MM.1S (cell line): ENCODE data around the gene CEP72.

ENCODE experiments used
- DNase-seq: peaks from one replicate; pipeline ENCODE4 v3.0.0-alpha.2; 2015
- H2AFZ ChIP-seq: fragments of 300-600 bp; sonication (generic); 2 replicates; pipeline ENCODE4 v1.6.0; 2016; ENCODE audit warnings: antibody characterized with exemption, low read length
- H3F3A ChIP-seq: fragments of 300-600 bp; sonication (generic); 2 replicates; pipeline ENCODE4 v1.6.1; 2016; ENCODE audit warnings: mild to moderate bottlenecking, antibody characterized with exemption, low read length, moderate library complexity, mixed read lengths; ENCODE audit not compliant: insufficient read depth
- H3K27ac ChIP-seq: fragments of 300-600 bp; sonication (generic); 2 replicates; pipeline ENCODE4 v1.5.1; 2016; ENCODE audit warnings: mild to moderate bottlenecking, low read length
- H3K27me3 ChIP-seq: fragments of 300-600 bp; sonication (generic); replicated peaks from 2 replicates; pipeline ENCODE4 v1.6.0; 2016; ENCODE audit warnings: low read length; ENCODE audit not compliant: insufficient read depth
- H3K36me3 ChIP-seq: fragments of 300-600 bp; sonication (generic); replicated peaks from 2 replicates; pipeline ENCODE4 v1.6.1; 2016; ENCODE audit warnings: mild to moderate bottlenecking, low read length, mixed read lengths; ENCODE audit not compliant: insufficient read depth
- H3K4me1 ChIP-seq: fragments of 300-600 bp; sonication (generic); 2 replicates; pipeline ENCODE4 v1.6.1; 2016; ENCODE audit warnings: low read length, mixed read lengths
- H3K4me2 ChIP-seq: fragments of 300-600 bp; sonication (generic); 2 replicates; pipeline ENCODE4 v1.6.0; 2016; ENCODE audit warnings: low read depth, low read length
- H3K4me3 ChIP-seq: fragments of 300-600 bp; sonication (generic); 2 replicates; pipeline ENCODE4 v1.5.1; 2016; ENCODE audit warnings: low read length, mixed read lengths
- H3K79me2 ChIP-seq: fragments of 300-600 bp; sonication (generic); 2 replicates; pipeline ENCODE4 v1.6.1; 2016; ENCODE audit warnings: mixed run types, low read length, mixed read lengths
- H3K9ac ChIP-seq: fragments of 300-600 bp; sonication (generic); 2 replicates; pipeline ENCODE4 v1.6.1; 2016; ENCODE audit warnings: low read length, mixed read lengths
- H3K9me2 ChIP-seq: fragments of 300-600 bp; sonication (generic); replicated peaks from 2 replicates; pipeline ENCODE4 v1.6.1; 2016; ENCODE audit warnings: mild to moderate bottlenecking, low read length, mixed read lengths; ENCODE audit not compliant: insufficient read depth
- H3K9me3 ChIP-seq: fragments of 300-600 bp; sonication (generic); replicated peaks from 2 replicates; pipeline ENCODE4 v1.6.1; 2016; ENCODE audit warnings: mild to moderate bottlenecking, low read length, mixed read lengths; ENCODE audit not compliant: insufficient read depth
- H4K20me1 ChIP-seq: fragments of 300-600 bp; sonication (generic); 2 replicates; pipeline ENCODE4 v1.6.1; 2016; ENCODE audit warnings: mild to moderate bottlenecking, low read length, moderate library complexity, mixed read lengths; ENCODE audit not compliant: insufficient read depth
- EZH2 ChIP-seq: fragments of 300-600 bp; sonication (generic); optimal IDR thresholded peaks from 2 replicates; pipeline ENCODE3; 2017; ENCODE audit warnings: low read depth, mild to moderate bottlenecking, antibody characterized with exemption, low read length, mixed read lengths
- EZH2phosphoT487 ChIP-seq: fragments of 300-600 bp; sonication (generic); IDR thresholded peaks from 2 replicates; pipeline ENCODE4 v1.6.1; 2018; ENCODE audit warnings: antibody characterized with exemption, low read length
- TF ChIP-seq, protein P1 (sequence below): fragments of 300-600 bp; sonication (generic); IDR thresholded peaks from 2 replicates; pipeline ENCODE4 v1.5.1; 2016; ENCODE audit warnings: antibody characterized with exemption, low read length, mixed read lengths

CEP72 gene

DNA sequence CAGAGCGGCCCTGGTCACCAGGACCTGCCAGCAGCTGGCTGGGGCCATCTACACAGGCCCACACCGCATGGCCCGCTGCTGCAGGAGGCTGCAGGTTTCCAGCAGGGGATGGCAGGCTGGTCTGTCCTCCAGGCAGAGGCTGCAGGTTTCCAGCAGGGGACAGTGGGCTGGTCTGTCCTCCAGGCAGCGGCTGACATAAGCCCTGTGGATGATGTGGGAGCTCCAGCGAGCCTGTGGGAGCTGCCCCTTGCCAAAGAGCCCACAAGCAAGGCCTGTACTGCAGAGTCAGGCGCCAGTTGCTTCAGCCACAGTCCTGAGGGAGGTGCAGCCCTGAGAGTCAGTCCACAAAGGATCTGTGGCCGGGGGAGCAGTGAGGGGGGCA is 62.5 kb downstream of the CEP72 start:
- H2AFZ ChIP-seq = no peak overlapping the region
- no peak overlapping the region for H3K9ac ChIP-seq
- H3K4me2 ChIP-seq = no peak overlapping the region
- H3K27ac ChIP-seq = no peak overlapping the region
- no peaks in the 10 kb centered on the region for H3F3A ChIP-seq
- DNase-seq = no peak
- no peaks in the 10 kb centered on the region for H3K9me2 ChIP-seq
- no peaks in the 10 kb centered on the region for H3K36me3 ChIP-seq
- H3K79me2 ChIP-seq = no peaks in the 10 kb centered on the region
- no peaks in the 10 kb centered on the region for H3K27me3 ChIP-seq
- no peaks in the 10 kb centered on the region for H4K20me1 ChIP-seq
- TF ChIP-seq EZH2 = no peak
- no peak for TF ChIP-seq EZH2phosphoT487
- TF ChIP-seq, protein P1, sequence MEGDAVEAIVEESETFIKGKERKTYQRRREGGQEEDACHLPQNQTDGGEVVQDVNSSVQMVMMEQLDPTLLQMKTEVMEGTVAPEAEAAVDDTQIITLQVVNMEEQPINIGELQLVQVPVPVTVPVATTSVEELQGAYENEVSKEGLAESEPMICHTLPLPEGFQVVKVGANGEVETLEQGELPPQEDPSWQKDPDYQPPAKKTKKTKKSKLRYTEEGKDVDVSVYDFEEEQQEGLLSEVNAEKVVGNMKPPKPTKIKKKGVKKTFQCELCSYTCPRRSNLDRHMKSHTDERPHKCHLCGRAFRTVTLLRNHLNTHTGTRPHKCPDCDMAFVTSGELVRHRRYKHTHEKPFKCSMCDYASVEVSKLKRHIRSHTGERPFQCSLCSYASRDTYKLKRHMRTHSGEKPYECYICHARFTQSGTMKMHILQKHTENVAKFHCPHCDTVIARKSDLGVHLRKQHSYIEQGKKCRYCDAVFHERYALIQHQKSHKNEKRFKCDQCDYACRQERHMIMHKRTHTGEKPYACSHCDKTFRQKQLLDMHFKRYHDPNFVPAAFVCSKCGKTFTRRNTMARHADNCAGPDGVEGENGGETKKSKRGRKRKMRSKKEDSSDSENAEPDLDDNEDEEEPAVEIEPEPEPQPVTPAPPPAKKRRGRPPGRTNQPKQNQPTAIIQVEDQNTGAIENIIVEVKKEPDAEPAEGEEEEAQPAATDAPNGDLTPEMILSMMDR = no peak
- no peaks in the 10 kb centered on the region for H3K9me3 ChIP-seq
- no peaks in the 10 kb centered on the region for H3K4me1 ChIP-seq
- no peak overlapping the region for H3K4me3 ChIP-seq

DNA sequence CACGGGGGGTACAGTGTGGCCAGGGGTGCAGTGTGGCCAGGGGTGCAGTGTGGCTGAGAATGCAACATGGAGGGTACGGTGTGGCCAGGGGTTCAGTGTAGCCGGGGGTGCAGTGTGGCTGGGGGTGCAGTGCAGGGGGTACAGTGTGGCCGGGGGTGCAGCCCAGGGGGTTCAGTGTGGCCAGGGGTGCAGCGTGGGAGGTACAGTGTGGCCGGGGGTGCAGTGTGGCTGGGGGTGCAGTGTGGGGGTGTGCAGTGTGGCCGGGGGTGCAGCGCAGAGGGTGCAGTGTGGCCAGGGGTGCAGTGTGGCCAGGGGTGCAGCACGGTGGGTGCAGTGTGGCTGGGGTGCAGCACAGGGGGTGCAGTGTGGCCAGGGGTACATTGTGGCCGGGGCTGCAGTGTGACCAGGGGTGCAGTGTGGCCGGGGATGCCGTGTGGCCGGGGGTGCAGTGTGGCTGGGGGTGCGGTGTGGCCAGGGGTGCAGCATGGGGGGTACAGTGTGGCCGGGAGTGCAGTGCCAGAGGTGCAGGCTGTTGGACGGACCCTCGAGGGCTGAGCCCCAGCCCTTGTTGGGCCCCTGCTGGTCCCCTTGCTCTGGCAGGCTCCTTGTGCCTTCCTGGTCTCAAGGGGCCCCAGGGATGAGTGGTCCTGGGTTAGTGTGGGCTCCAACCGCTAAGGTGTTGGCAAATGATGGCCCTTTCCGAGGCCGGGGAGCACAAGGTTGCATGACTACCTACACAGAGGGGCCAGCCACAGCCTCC is 63.2 kb downstream of the CEP72 start:
- Histone ChIP-seq H3K4me1 (no peaks in the 10 kb centered on the region), H3K4me3 (no peak overlapping the region), H3K27ac (no peak overlapping the region), H3K79me2 (no peaks in the 10 kb centered on the region), H3K9me3 (no peaks in the 10 kb centered on the region), H3K9me2 (no peaks in the 10 kb centered on the region), H3K27me3 (no peaks in the 10 kb centered on the region), H3F3A (no peaks in the 10 kb centered on the region), H3K4me2 (no peak overlapping the region), H2AFZ (no peak overlapping the region), H3K36me3 (no peaks in the 10 kb centered on the region), H4K20me1 (no peaks in the 10 kb centered on the region), H3K9ac (no peak overlapping the region)
- no peak for TF ChIP-seq EZH2
- TF ChIP-seq EZH2phosphoT487 = no peak
- TF ChIP-seq, protein P1 = no peak
- no peak for DNase-seq

DNA sequence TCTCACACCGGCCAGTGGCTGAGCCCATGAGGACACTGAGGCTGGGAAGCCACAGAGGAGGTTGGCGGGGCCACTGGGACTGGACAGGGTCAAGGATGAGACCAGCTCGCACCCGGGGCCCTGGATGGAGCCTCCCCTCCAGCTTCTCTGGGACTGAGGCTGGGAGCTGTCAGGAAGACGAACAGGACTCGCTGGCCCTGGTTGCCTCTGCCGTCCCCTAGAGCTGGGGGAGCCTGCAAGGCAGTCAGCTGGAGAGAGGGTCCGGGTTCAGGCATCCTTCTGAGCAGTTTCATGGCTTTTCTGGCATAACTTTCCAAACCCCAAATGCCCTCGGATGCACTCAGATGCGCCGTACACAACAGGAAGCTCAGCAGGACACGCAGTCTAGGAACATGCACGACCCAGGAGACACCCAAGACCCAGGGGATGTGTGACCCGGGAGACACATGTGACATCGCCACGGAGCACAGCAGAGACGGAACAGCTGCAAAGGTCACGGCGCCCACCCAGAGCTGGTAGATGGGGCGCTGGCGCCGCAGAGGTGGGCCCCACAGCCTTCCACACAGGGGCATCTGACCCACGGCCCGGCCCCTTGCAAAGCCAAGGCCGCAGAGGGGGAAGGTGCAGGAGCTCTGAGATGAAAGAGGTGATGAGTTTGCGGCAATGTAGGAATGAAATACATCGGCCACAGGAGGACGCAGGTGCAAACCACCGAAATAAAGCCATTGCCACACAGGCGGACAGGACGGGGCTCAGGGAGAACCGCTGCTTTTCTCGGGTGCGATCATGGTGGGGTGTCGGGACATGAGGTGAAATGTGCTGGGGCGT is 63.9 kb downstream of the CEP72 start:
- TF ChIP-seq EZH2phosphoT487 = no peak
- TF ChIP-seq, protein P1 = no peak
- no peak for TF ChIP-seq EZH2
- DNase-seq = no peak
- H3K4me1 ChIP-seq = no peaks in the 10 kb centered on the region
- H3K9me3 ChIP-seq = no peaks in the 10 kb centered on the region
- H3K4me2 ChIP-seq = no peak overlapping the region
- H3K79me2 ChIP-seq = no peaks in the 10 kb centered on the region
- H3K9me2 ChIP-seq = no peaks in the 10 kb centered on the region
- no peak overlapping the region for H2AFZ ChIP-seq
- H3F3A ChIP-seq = no peaks in the 10 kb centered on the region
- H3K27ac ChIP-seq = no peak overlapping the region
- no peaks in the 10 kb centered on the region for H3K27me3 ChIP-seq
- no peaks in the 10 kb centered on the region for H3K36me3 ChIP-seq
- no peaks in the 10 kb centered on the region for H4K20me1 ChIP-seq
- no peak overlapping the region for H3K4me3 ChIP-seq
- H3K9ac ChIP-seq = no peak overlapping the region
